ENCODE measurements around the gene MYORG. TPM values are rescaled to one million over a fixed set of nuclear protein-coding genes. Genes with fewer than 3 reads are reported as not detected.

Gene MYORG
- total RNA-seq, 3 donors from 2014 or later, result 2.9 to 11.5 (median 6.4) TPM

- peak; percentile 93 to 99 for DNase-seq (ENCODE audit: low spot score in 2 of 2)
- Histone ChIP-seq H3K36me3 (no peaks in the 10 kb centered on the region), H3K27me3 (no peaks in the 10 kb centered on the region), H3K4me1 (peaks cover 0 to 15% of the 10 kb centered on the region in 2 donors), H3K9me3 (no peaks in the 10 kb centered on the region), H3K4me3 (peak within 1 kb of the TSS; percentile 71 to 93 (median 84)), H3K27ac (peak within 1 kb of the TSS; percentile 92 to 96)
- intact Hi-C loops (cut with DNase I; ENCODE audit: low total_unique reads), result no loop called here
- no peak for TF ChIP-seq POLR2A (IDR thresholded peaks at IDR 0.05)
- TF ChIP-seq POLR2AphosphoS5 (IDR thresholded peaks at IDR 0.05), result peak; percentile 67 to 80 (median 68)
- TF ChIP-seq CTCF (IDR thresholded peaks at IDR 0.05), result peak in 1 of 3 donors; percentile 20
Observed at GRCh38 chr9:34328987-34329832, 47.5 kb downstream of the MYORG start, which contains the start of the genes KIF24 and NUDT2. Gene KIF24, minus strand, starts transcription at chr9:34329268. Its CDS starts 17,922 bp downstream, at chr9:34311346. Gene NUDT2, plus strand, starts transcription at chr9:34329569. Its CDS starts 9,471 bp downstream, at chr9:34339040.

- Histone ChIP-seq H3K36me3 (no peaks in the 10 kb centered on the region), H3K27me3 (no peaks in the 10 kb centered on the region), H3K4me1 (peaks cover 0 to 15% of the 10 kb centered on the region in 2 donors), H3K9me3 (no peaks in the 10 kb centered on the region), H3K27ac (peak overlapping the region; percentile 80 to 92), H3K4me3 (peak overlapping the region; percentile 71 to 93 (median 84))
- DNase-seq (ENCODE audit: low spot score in 2 of 2), result no peak
- no peak for TF ChIP-seq POLR2A (IDR thresholded peaks at IDR 0.05)
- TF ChIP-seq POLR2AphosphoS5 (IDR thresholded peaks at IDR 0.05), result no peak
- no peak for TF ChIP-seq CTCF (IDR thresholded peaks at IDR 0.05)
- intact Hi-C loops (cut with DNase I; ENCODE audit: low total_unique reads), result no loop called here
Observed at GRCh38 chr9:34328500-34328986, 48.2 kb downstream of the MYORG start.

GRCh38 chr9:34326690-34327089 lies 50.0 kb downstream of the MYORG start:
- no peak for TF ChIP-seq CTCF (IDR thresholded peaks at IDR 0.05)
- no peak for TF ChIP-seq POLR2A (IDR thresholded peaks at IDR 0.05)
- no peak for TF ChIP-seq POLR2AphosphoS5 (IDR thresholded peaks at IDR 0.05)
- Histone ChIP-seq H3K36me3 (no peaks in the 10 kb centered on the region), H3K4me1 (peaks cover 0 to 9% of the 10 kb centered on the region in 2 donors), H3K27me3 (no peaks in the 10 kb centered on the region), H3K4me3 (no peak overlapping the region), H3K9me3 (no peaks in the 10 kb centered on the region), H3K27ac (no peak overlapping the region)
- no peak for DNase-seq (ENCODE audit: low spot score in 2 of 2)
- intact Hi-C loops (cut with DNase I; ENCODE audit: low total_unique reads), result no loop called here

DNA sequence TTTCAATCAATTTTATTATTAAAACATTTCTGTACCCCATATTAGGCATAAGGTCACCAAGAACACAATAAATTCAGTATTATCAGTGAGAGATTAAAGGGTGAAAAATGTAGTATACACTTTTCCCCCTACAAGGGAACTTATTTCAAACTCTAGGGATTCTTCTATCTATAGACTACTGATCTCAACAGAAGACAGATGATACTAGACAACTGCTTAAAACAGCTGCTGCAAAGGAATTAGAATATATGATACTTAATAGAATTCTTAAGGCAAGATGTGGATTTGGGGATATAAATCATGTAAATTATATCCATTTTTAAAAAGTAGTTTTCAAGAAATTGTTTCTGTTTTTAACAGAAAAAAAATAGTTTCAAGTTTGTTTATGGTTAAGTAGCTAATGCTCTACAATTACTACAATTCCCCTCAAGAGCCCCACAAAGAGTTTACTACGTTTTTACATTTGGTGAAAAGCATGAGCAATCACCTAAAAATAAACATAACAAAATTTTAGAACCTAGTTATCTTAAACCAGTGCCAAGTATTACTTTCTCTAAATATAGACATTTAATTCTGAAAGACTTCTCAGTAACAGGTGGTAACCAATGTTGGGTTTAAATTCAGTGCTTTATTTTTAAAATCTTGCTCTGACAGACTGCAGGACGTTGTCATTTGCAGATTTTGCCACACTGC lies 53.7 kb downstream of the MYORG start:
- no peak for DNase-seq (ENCODE audit: low spot score in 2 of 2)
- Histone ChIP-seq H3K4me1 (peaks cover 0 to 5% of the 10 kb centered on the region in 2 donors), H3K27me3 (no peaks in the 10 kb centered on the region), H3K9me3 (no peaks in the 10 kb centered on the region), H3K4me3 (no peak overlapping the region), H3K36me3 (no peaks in the 10 kb centered on the region), H3K27ac (no peak overlapping the region)
- TF ChIP-seq POLR2AphosphoS5 (IDR thresholded peaks at IDR 0.05) (no peak), POLR2A (IDR thresholded peaks at IDR 0.05) (no peak), CTCF (IDR thresholded peaks at IDR 0.05) (no peak)
- intact Hi-C loops (cut with DNase I; ENCODE audit: low total_unique reads), result no loop called here

Measured in breast epithelium (tissue), 4 donors.